CD4-positive, alpha-beta T cell treated with Interleukin-4 for 4 hours (primary cell): Measurements from ENCODE around the gene ANK3.
A peak's percentile ranks its signal among the peaks of the same experiment; 100 is the strongest.

Experiments
- DNase-seq: peaks from one replicate; pipeline ENCODE4 v3.0.0-alpha.2; 2020

The ANK3 gene

GRCh38 chr10:60389413-60390025 is at the start of gene ANK3:
Gene ANK3, minus strand, starts transcription at chr10:60389875. Its CDS starts 337 bp downstream, at chr10:60389538.
- no peak for DNase-seq

GRCh38 chr10:60434418-60435046 is 44.9 kb upstream of the ANK3 start:
- DNase-seq, result peak; percentile 5

- no peak for DNase-seq
Measured at GRCh38 chr10:60433684-60434083, 44.0 kb upstream of the ANK3 start.

- DNase-seq, result no peak
Measured at GRCh38 chr10:60430836-60431597, 41.3 kb upstream of the ANK3 start.

- no peak for DNase-seq
Measured at GRCh38 chr10:60430017-60430416, 40.3 kb upstream of the ANK3 start.

- DNase-seq, result no peak
Measured at GRCh38 chr10:60429084-60429849, 39.6 kb upstream of the ANK3 start.

GRCh38 chr10:60428387-60428737 is 38.7 kb upstream of the ANK3 start:
- DNase-seq, result no peak

- no peak for DNase-seq
Measured at GRCh38 chr10:60427709-60428386, 38.2 kb upstream of the ANK3 start.

GRCh38 chr10:60427148-60427547 is 37.5 kb upstream of the ANK3 start:
- DNase-seq, result no peak

GRCh38 chr10:60426425-60426824 is 36.8 kb upstream of the ANK3 start:
- no peak for DNase-seq

- DNase-seq, result no peak
Measured at GRCh38 chr10:60425392-60426110, 35.9 kb upstream of the ANK3 start.

GRCh38 chr10:60424971-60425370 is 35.3 kb upstream of the ANK3 start:
- DNase-seq, result no peak

- no peak for DNase-seq
Measured at GRCh38 chr10:60423920-60424319, 34.2 kb upstream of the ANK3 start.

GRCh38 chr10:60422809-60423208 is 33.1 kb upstream of the ANK3 start:
- DNase-seq, result no peak

- no peak for DNase-seq
Measured at GRCh38 chr10:60420991-60421894, 31.6 kb upstream of the ANK3 start.

- no peak for DNase-seq
Measured at GRCh38 chr10:60419249-60419648, 29.6 kb upstream of the ANK3 start.

GRCh38 chr10:60417901-60418300 is 28.2 kb upstream of the ANK3 start:
- DNase-seq, result no peak

GRCh38 chr10:60417024-60417423 is 27.3 kb upstream of the ANK3 start:
- DNase-seq, result no peak

GRCh38 chr10:60414877-60415585 is 25.4 kb upstream of the ANK3 start:
- no peak for DNase-seq

GRCh38 chr10:60414111-60414510 is 24.4 kb upstream of the ANK3 start:
- no peak for DNase-seq
